Measurements from ENCODE around the gene CNTN5. TPM values are rescaled to one million over a fixed set of nuclear protein-coding genes. Genes with fewer than 3 reads are reported as not detected.

Gene CNTN5
- total RNA-seq, 1 experiment from 2014 or later = not detected

- Mint-ChIP-seq H3K27ac (no peak overlapping the region), H3K27me3 (ENCODE audit: low read depth) (peaks cover 4% of the 10 kb centered on the region; the same call in 1 of the 2 replicates), H3K4me1 (no peaks in the 10 kb centered on the region), H3K4me3 (no peak overlapping the region), H3K9me3 (no peaks in the 10 kb centered on the region), H3K36me3 (ENCODE audit: insufficient read depth in 1 of 3, low read depth in 3 of 3) (no peaks in the 10 kb centered on the region)
- H3K27me3 ChIP-seq (ENCODE audit: insufficient read depth, low read length) = no peaks in the 10 kb centered on the region
- H4K91ac ChIP-seq (ENCODE audit: insufficient read length, low read depth, low read length) = no peak overlapping the region
- DNase-seq = no peak
- no peak overlapping the region for H3K4ac ChIP-seq (ENCODE audit: low read depth, low read length)
- H3K18ac ChIP-seq (ENCODE audit: insufficient read length, low read depth, low read length) = no peak overlapping the region
- H2BK5ac ChIP-seq (ENCODE audit: insufficient read length, low read length) = no peak overlapping the region
- H4K8ac ChIP-seq (replicated peaks; ENCODE audit: insufficient read length, low read depth, low read length) = no peak overlapping the region
- H3T11ph ChIP-seq (ENCODE audit: low read length) = no peak overlapping the region
- TF ChIP-seq CTCF (conservative IDR thresholded peaks at IDR 0.05) = no peak
- H3K79me2 ChIP-seq (ENCODE audit: insufficient read depth, low read length) = no peaks in the 10 kb centered on the region
- WGBS (ENCODE audit: extremely low coverage, insufficient read length, low lambda C conversion rate) = no CpG with 5 or more reads among the region's 1 CpG
- H4K20me1 ChIP-seq (ENCODE audit: control insufficient read depth, insufficient read depth, insufficient read length) = no peaks in the 10 kb centered on the region
- H2BK120ac ChIP-seq (ENCODE audit: low read depth, low read length, poor library complexity, severe bottlenecking) = no peak overlapping the region
- no peak overlapping the region for H3K23ac ChIP-seq (ENCODE audit: insufficient read length, low read depth, low read length)
- H3K4me1 ChIP-seq (ENCODE audit: insufficient read depth, low read length) = no peaks in the 10 kb centered on the region
- H3K4me2 ChIP-seq (ENCODE audit: insufficient read depth, insufficient read length, low read length) = no peak overlapping the region
- H3K56ac ChIP-seq (ENCODE audit: insufficient read length, low read depth, low read length) = no peak overlapping the region
- no peaks in the 10 kb centered on the region for H3K23me2 ChIP-seq (ENCODE audit: insufficient read length, low read depth, low read length, poor library complexity, severe bottlenecking)
- no peaks in the 10 kb centered on the region for H3K9me3 ChIP-seq (ENCODE audit: control insufficient read depth, low read depth, low read length)
- no peak overlapping the region for H2BK12ac ChIP-seq (ENCODE audit: insufficient read length, low read depth, low read length)
- no peak overlapping the region for H2AFZ ChIP-seq (ENCODE audit: low read length)
- H2BK20ac ChIP-seq (ENCODE audit: low read depth, low read length, poor library complexity, severe bottlenecking) = no peak overlapping the region
- no peaks in the 10 kb centered on the region for H3K79me1 ChIP-seq (ENCODE audit: insufficient read depth, low read depth, low read length, poor library complexity, severe bottlenecking)
- no peak overlapping the region for H3K14ac ChIP-seq (ENCODE audit: insufficient read depth, low read length)
- H3K27ac ChIP-seq (ENCODE audit: insufficient read length, low read depth, low read length) = no peak overlapping the region
- no peak overlapping the region for H3K9ac ChIP-seq (ENCODE audit: extremely low read depth, insufficient read length, low read length)
- no peak overlapping the region for H2AK5ac ChIP-seq (ENCODE audit: insufficient read length, low read length)
- no peak overlapping the region for H4K5ac ChIP-seq (ENCODE audit: insufficient read length, low read depth, low read length)
- no peak overlapping the region for H2BK15ac ChIP-seq (ENCODE audit: low read depth, low read length)
Measured at GRCh38 chr11:100011697-100012096, 990.9 kb downstream of the CNTN5 start.
